Testis (tissue), 2 donors: ENCODE data around the gene IMMP2L.

Experiments
- POLR2A ChIP-seq: fragments of 450-650 bp; IDR thresholded peaks from one replicate; pipeline ENCODE4 v1.6.1; 2017; ENCODE audit warnings: antibody characterized with exemption, mild to moderate bottlenecking, moderate library complexity
- TF ChIP-seq, protein P1 (sequence below), 3 experiments: fragments of 450-650 bp in 2 of 3; fragments of 200-600 bp in 1 of 3; sonication (generic) in 1 of 3; IDR thresholded peaks; one replicate each; pipeline ENCODE4 v1.5.1; 2016 to 2019; ENCODE audit warnings: antibody characterized with exemption in 3 of 3, mild to moderate bottlenecking in 2 of 3, moderate library complexity in 1 of 3

DNA sequence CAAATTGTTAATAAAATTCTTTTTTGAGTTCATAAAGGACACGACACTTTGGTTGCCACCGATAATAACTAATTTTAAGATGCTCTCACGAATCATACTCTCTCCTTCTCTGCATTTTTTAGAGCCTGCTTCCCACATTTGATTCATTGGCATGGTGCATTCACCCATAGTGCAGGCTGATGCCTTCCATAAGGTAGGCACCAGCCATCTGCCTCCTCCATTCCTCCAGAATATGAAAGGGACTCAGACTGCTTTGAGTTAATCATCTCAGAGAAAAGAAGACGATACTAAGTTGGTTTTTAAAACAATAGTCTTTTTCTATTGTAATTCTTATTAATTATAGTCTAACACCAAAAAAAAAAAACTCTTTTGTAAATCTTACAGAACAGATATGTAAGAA is 505.2 kb downstream of the IMMP2L start:
- TF ChIP-seq POLR2A: no peak
- TF ChIP-seq, protein P1, sequence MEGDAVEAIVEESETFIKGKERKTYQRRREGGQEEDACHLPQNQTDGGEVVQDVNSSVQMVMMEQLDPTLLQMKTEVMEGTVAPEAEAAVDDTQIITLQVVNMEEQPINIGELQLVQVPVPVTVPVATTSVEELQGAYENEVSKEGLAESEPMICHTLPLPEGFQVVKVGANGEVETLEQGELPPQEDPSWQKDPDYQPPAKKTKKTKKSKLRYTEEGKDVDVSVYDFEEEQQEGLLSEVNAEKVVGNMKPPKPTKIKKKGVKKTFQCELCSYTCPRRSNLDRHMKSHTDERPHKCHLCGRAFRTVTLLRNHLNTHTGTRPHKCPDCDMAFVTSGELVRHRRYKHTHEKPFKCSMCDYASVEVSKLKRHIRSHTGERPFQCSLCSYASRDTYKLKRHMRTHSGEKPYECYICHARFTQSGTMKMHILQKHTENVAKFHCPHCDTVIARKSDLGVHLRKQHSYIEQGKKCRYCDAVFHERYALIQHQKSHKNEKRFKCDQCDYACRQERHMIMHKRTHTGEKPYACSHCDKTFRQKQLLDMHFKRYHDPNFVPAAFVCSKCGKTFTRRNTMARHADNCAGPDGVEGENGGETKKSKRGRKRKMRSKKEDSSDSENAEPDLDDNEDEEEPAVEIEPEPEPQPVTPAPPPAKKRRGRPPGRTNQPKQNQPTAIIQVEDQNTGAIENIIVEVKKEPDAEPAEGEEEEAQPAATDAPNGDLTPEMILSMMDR (IDR thresholded peaks at IDR 0.05): no peak
